Ectodermal cell (in vitro differentiated cells): Measurements from ENCODE around the gene LMOD3. TPM values are rescaled to one million over a fixed set of nuclear protein-coding genes. Genes with fewer than 3 reads are reported as not detected.

Experiments
- H3K27ac ChIP-seq: 2 replicates; pipeline ENCODE4 v1.7.0; 2013; ENCODE audit warnings: mild to moderate bottlenecking, low read depth, low read length; ENCODE audit not compliant: insufficient read depth, poor library complexity, severe bottlenecking
- H3K27me3 ChIP-seq: 2 replicates; pipeline ENCODE4 v1.7.0; 2013; ENCODE audit warnings: mild to moderate bottlenecking, low read length; ENCODE audit not compliant: insufficient read depth, control insufficient read depth, poor library complexity, severe bottlenecking
- H3K36me3 ChIP-seq: one replicate; pipeline ENCODE4 v1.7.0; 2013; ENCODE audit warnings: low read length; ENCODE audit not compliant: control insufficient read depth, insufficient read depth
- H3K4me1 ChIP-seq: one replicate; pipeline ENCODE4 v1.7.0; 2013; ENCODE audit warnings: low read length; ENCODE audit not compliant: control insufficient read depth, insufficient read depth
- H3K4me3 ChIP-seq: 2 replicates; pipeline ENCODE4 v1.7.0; 2013; ENCODE audit warnings: low read depth, low read length, control low read depth; ENCODE audit not compliant: insufficient read depth
- H3K9me3 ChIP-seq: 2 replicates; pipeline ENCODE4 v1.7.0; 2013; ENCODE audit warnings: mild to moderate bottlenecking, low read length, moderate library complexity; ENCODE audit not compliant: control insufficient read depth
- WGBS, 2 experiments: methylation state at CpG; one replicate each; pipeline ENCODE4 v1.1.7; 2013; ENCODE audit warnings: missing lambda C conversion rate in 2 of 2; 5-methylcytosine and 5-hydroxymethylcytosine counted together
- polyA plus RNA-seq, 4 experiments: library from polyadenylated mRNA; stranded (reverse); fragments of 50-300 nt; gene quantifications; one replicate each; pipeline ENCODE4 v1.2.3, GENCODE V29; 2013

LMOD3 gene
- not detected for polyA plus RNA-seq (2013, experiment 1 of 4)
- not detected for polyA plus RNA-seq (2013, experiment 2 of 4)
- polyA plus RNA-seq (2013, experiment 3 of 4), result not detected
- polyA plus RNA-seq (2013, experiment 4 of 4), result 0.08 TPM

DNA sequence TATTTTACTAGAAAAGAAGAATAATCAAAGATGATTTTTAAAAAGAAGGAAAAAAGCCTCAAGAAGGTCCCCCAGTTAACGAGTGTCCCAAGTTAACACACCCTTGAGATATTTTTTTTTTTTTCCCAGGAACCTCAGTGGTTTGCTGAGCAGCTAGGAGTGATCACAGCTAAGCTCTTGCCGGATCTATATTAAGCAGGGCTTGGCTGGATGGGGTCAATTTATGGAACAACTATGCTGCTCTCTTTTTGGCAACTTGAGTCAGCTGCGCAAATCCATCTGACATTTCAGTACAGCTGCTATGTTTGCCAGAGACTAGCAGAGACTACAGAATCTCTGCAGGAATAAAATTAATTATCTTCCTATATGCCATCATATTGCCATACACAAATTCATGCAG is at the start of gene LMOD3:
TSS of gene LMOD3 (minus strand) at position 193 of the 400 bp plus-strand sequence. CDS start 209 bp downstream, outside the sequence.
- Histone ChIP-seq H3K4me3 (no peak within 1 kb of the TSS), H3K4me1 (no peaks in the 10 kb centered on the region), H3K27me3 (no peaks in the 10 kb centered on the region), H3K9me3 (no peaks in the 10 kb centered on the region), H3K27ac (no peak within 1 kb of the TSS), H3K36me3 (no peaks in the 10 kb centered on the region)
- WGBS, 2 experiments, result 94 to 96% methylated on average over 3 of the region's 3 CpGs

DNA sequence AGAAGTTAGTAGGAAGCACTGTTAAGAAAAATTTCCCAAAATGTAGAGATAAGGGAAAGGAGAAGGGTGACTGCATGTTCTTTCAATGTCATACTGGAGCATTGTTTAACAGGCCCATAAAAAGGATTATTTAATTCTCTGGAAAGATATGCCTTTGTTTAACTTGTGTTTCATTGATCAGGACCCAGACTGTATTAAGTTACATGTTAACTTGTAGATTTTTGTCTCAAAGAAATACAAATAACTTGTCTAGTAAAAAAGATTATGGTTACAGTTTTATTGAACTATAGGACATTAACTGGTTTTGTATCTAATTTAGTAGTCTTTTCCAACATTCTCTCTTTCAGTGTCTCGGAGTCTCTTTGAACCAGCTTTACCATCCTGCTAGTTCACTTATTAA is 49.7 kb upstream of the LMOD3 start:
- Histone ChIP-seq H3K4me3 (no peak overlapping the region), H3K27me3 (no peaks in the 10 kb centered on the region), H3K9me3 (no peaks in the 10 kb centered on the region), H3K27ac (no peak overlapping the region), H3K36me3 (no peaks in the 10 kb centered on the region), H3K4me1 (no peaks in the 10 kb centered on the region)
- WGBS, 2 experiments, result 90 to 100% methylated on average over 1 of the region's 1 CpG

DNA sequence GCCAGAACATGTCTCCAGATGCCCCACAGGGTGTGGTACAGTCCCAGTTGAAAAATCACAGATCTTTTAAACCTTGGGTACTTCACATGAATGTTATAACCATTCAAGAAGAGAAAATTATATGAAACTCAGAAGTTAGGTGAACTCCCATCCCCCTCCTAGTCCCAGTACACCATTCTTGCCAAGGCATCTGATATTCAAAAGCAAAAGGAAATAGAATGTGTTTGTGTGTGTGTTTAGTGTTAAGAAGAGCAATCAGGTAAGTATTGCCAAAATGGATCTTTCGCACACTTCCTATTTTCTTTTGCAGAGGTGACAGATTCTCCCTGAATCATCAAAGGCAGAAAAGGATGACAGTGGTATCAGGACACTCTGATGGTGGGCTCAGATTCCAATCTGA is 44.1 kb upstream of the LMOD3 start:
- H3K9me3 ChIP-seq, result no peaks in the 10 kb centered on the region
- no peaks in the 10 kb centered on the region for H3K36me3 ChIP-seq
- H3K27me3 ChIP-seq, result no peaks in the 10 kb centered on the region
- 88 to 97% methylated on average over 1 of the region's 1 CpG for WGBS, 2 experiments
- H3K4me1 ChIP-seq, result no peaks in the 10 kb centered on the region
- no peak overlapping the region for H3K4me3 ChIP-seq
- no peak overlapping the region for H3K27ac ChIP-seq

DNA sequence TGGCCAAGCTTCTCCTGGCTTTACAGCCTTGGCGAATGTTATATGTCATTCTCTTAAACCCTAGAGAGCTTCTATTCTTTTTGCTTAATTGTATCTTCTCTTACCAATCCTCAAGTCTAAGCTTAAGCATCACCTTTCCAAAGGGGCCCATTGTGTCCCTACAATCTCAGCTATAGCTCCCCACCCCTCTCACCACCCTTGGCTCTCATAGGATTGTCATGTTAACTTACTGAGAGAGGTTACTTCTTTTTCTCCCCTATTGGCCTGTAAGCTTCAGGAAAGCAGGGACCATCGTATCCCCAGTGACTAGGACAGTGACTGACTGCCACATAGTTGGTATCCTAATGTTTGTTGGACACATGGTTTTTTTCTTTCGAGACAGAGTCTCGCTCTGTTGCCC is 43.3 kb upstream of the LMOD3 start:
- Histone ChIP-seq H3K4me1 (no peaks in the 10 kb centered on the region), H3K27ac (no peak overlapping the region), H3K36me3 (no peaks in the 10 kb centered on the region), H3K9me3 (no peaks in the 10 kb centered on the region), H3K27me3 (no peaks in the 10 kb centered on the region), H3K4me3 (no peak overlapping the region)
- 79 to 81% methylated on average over 4 of the region's 4 CpGs for WGBS, 2 experiments

DNA sequence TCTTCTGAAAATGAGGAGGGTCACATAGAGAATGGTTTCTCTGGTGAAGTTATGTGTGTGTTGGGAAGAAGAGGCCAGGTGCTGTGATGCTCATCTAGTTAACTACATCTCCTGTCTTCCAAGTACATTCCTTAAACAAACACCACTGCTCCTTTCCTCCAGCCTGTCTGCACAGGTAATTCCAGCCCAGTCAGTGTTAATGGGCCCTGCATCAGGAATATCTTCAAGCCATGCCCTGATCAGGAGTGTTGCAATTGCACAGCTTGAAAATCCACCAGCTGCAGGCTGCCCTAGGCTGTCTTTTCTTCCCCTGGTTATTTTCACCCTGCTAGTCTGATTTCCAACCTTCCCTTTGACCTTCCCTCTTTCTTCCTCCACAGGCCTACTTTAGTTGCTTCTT is 41.9 kb upstream of the LMOD3 start:
- Histone ChIP-seq H3K9me3 (no peaks in the 10 kb centered on the region), H3K27ac (no peak overlapping the region), H3K4me3 (no peak overlapping the region), H3K4me1 (no peaks in the 10 kb centered on the region), H3K27me3 (no peaks in the 10 kb centered on the region), H3K36me3 (no peaks in the 10 kb centered on the region)

DNA sequence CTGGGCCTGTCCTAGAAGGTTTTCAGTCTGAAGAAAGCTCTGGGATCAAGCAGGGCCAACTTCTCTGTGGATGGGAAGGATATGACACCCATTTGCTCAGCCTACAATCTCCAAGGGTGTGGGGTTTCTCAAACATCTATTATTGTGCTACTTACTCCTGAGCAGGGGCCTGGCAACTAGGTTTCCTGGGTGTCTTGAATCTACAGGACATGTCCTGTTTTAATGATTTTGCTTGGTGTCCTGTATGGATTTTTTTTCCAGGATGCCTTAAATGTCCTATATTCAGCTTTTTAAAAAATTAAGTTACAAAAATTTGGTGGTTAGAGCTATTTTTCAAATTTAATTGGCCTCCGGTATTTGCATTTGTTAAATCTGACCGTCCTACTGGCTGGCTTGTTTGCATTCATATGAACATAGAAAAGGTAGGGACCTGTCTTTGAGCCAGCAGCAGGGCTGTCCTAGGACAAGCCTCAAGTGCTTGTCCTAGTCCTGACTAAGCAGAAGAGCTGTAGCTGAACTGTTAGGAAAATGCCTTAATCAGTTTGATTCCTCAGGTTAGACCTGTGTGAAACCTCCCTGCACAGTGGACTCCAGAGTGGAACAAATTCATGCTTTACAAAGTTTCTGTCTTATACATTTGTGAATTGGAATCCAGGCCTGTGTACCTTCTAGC is 40.0 kb upstream of the LMOD3 start:
- no peaks in the 10 kb centered on the region for H3K4me1 ChIP-seq
- H3K4me3 ChIP-seq, result no peak overlapping the region
- H3K36me3 ChIP-seq, result no peaks in the 10 kb centered on the region
- no peaks in the 10 kb centered on the region for H3K9me3 ChIP-seq
- no peaks in the 10 kb centered on the region for H3K27me3 ChIP-seq
- no peak overlapping the region for H3K27ac ChIP-seq
- 80 to 83% methylated on average over 2 of the region's 2 CpGs for WGBS, 2 experiments

DNA sequence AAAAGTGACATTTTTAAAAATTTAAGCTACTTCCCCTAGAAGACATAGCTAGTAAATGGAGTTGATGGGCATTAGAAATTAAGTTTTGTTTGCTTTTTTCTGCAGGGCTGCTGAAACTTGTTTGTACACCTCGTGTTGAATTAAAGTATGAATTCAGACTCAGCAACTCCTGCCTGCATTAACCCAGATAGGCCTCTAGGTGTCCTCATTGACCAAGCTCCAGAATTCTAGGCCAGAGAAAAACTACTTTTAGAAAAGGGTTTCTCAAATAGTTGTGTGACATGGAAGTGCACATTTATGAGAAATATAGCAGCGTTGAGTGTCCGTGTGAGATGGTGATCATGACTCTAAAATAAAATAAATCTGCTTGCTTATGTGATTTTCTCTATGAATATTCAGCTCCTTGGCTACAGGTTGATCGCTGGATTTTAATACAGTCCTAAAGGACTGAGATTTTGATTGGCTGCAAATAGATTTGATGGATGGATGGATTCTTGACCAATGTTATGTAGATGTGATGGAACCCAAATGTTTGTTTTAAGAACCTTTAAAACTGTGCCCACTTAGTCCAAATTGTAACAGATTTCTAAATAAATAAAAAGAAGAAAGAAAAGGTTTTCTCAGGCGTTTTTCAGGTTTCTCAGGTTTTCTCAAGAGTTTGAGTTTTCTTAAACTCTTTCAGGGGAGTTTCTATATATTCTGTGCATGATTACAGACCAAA is 39.4 kb upstream of the LMOD3 start:
- WGBS, 2 experiments, result 44 to 46% methylated on average over 5 of the region's 5 CpGs
- H3K27me3 ChIP-seq, result no peaks in the 10 kb centered on the region

DNA sequence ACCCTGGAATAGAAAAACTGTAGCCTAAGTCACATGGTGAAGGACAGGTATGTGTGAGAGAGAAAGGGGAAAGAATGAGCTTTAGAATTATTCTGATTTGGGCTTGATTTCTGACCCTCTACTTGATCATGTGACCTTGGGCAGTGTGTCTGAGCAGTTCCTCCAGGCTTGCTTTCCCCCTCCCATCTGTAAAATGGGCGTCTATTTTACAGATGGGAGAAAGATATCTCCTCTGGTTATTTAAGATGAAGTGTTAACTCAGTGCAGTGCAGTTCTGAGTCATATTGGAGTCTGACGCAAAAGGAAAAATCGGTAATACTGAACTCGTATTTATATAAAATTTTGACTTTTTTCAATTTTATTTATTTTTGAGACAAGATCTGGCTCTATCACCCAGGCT is 38.1 kb upstream of the LMOD3 start:
- no peaks in the 10 kb centered on the region for H3K4me1 ChIP-seq
- H3K27ac ChIP-seq, result no peak overlapping the region
- no peaks in the 10 kb centered on the region for H3K9me3 ChIP-seq
- H3K36me3 ChIP-seq, result no peaks in the 10 kb centered on the region
- WGBS, 2 experiments, result 84 to 100% methylated on average over 3 to 4 of the region's 4 CpGs
- H3K27me3 ChIP-seq, result no peaks in the 10 kb centered on the region
- H3K4me3 ChIP-seq, result no peak overlapping the region

More for the DNA sequence above, 39.4 kb upstream of the LMOD3 start:
- Histone ChIP-seq H3K27ac (no peak overlapping the region), H3K4me3 (no peak overlapping the region), H3K9me3 (no peaks in the 10 kb centered on the region), H3K36me3 (no peaks in the 10 kb centered on the region), H3K4me1 (no peaks in the 10 kb centered on the region)

DNA sequence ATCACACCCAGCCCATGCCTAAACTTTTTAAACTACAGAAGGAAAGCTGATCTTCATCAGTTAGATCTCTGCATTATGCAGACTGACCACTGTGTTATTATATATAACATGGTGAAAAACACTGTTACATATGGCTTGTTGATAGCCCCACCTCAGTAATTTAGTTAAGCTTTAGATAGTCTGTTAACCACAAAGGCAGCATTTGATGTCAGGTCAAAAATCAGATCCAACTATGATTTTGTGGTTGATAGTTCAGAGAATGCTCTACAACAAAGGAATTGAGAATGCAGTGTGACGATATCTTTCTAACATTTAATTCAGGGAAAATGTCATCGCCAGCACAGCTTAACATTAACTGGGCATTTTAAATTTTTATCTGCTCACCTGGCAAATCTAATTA is 37.7 kb upstream of the LMOD3 start:
- Histone ChIP-seq H3K9me3 (no peaks in the 10 kb centered on the region), H3K4me3 (no peak overlapping the region), H3K27ac (no peak overlapping the region), H3K4me1 (no peaks in the 10 kb centered on the region), H3K27me3 (no peaks in the 10 kb centered on the region), H3K36me3 (no peaks in the 10 kb centered on the region)
- WGBS, 2 experiments, result 72 to 95% methylated on average over 2 of the region's 2 CpGs

DNA sequence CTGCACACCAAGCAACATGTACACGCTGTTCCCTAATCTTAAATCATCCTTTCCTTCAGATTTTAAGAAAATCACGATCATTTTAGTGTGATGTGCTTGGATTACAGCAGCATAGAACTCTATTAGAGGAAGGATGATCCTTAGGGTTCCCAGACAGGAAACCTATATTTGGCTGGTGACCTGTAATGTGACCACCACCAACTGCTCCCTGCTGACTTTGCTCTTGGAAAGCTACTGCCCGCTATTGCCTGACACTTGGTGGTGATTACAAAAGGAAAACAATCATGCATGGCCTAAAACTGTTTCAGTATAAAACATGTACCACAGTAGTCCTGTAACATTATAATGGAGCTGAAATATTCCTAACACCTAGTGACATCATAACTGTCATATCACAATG is 27.2 kb upstream of the LMOD3 start:
- no peaks in the 10 kb centered on the region for H3K27me3 ChIP-seq
- H3K4me1 ChIP-seq, result peaks cover 6% of the 10 kb centered on the region
- no peaks in the 10 kb centered on the region for H3K9me3 ChIP-seq
- H3K4me3 ChIP-seq, result no peak overlapping the region
- WGBS, 2 experiments, result 89 to 91% methylated on average over 2 to 3 of the region's 3 CpGs
- H3K36me3 ChIP-seq, result no peaks in the 10 kb centered on the region
- no peak overlapping the region for H3K27ac ChIP-seq
